Measurements from ENCODE around the gene MVB12B. TPM values are rescaled to one million over a fixed set of nuclear protein-coding genes. Genes with fewer than 3 reads are reported as not detected.

Gene MVB12B
- total RNA-seq, 2 donors from 2014 or later: 9.8 to 15.8 TPM

DNA sequence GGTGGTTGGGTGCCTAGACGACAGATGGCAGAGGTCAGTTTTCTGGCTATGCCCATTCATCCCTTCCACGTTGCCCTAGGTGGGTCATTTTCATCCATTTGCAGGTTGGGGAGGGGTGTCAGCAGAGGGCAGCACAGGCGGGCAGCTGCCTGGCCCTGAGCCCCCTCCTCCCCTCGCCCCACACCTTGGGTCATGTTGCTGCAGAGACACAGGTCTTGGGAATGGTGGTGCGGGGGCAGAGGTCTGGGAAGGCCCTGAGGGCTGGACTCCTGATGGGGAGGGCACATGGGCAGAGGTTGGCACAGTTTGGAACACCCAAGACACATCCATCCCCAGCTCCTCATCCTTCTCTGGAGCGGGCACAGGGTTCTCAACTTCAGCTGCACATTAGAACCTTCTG is 183.9 kb downstream of the MVB12B start:
- Histone ChIP-seq H3K4me3 (no peak overlapping the region), H3K4me1 (no peaks in the 10 kb centered on the region), H3K27me3 (peaks cover 21% of the 10 kb centered on the region), H3K27ac (no peak overlapping the region), H3K9ac (ENCODE audit: low read depth in 2 of 2, low read length in 2 of 2) (no peak overlapping the region), H3K9me3 (no peaks in the 10 kb centered on the region), H3K36me3 (no peaks in the 10 kb centered on the region)
- no peak for DNase-seq
- intact Hi-C loops (cut with DNase I): no loop called here
- TF ChIP-seq, protein P1, sequence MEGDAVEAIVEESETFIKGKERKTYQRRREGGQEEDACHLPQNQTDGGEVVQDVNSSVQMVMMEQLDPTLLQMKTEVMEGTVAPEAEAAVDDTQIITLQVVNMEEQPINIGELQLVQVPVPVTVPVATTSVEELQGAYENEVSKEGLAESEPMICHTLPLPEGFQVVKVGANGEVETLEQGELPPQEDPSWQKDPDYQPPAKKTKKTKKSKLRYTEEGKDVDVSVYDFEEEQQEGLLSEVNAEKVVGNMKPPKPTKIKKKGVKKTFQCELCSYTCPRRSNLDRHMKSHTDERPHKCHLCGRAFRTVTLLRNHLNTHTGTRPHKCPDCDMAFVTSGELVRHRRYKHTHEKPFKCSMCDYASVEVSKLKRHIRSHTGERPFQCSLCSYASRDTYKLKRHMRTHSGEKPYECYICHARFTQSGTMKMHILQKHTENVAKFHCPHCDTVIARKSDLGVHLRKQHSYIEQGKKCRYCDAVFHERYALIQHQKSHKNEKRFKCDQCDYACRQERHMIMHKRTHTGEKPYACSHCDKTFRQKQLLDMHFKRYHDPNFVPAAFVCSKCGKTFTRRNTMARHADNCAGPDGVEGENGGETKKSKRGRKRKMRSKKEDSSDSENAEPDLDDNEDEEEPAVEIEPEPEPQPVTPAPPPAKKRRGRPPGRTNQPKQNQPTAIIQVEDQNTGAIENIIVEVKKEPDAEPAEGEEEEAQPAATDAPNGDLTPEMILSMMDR (IDR thresholded peaks at IDR 0.05): no peak

- TF ChIP-seq, protein P1 (IDR thresholded peaks at IDR 0.05): no peak
- H3K36me3 ChIP-seq: no peaks in the 10 kb centered on the region
- no peak overlapping the region for H3K4me3 ChIP-seq
- H3K27ac ChIP-seq: no peak overlapping the region
- H3K9me3 ChIP-seq: no peaks in the 10 kb centered on the region
- intact Hi-C loops (cut with DNase I): no loop called here
- no peak for DNase-seq
- no peaks in the 10 kb centered on the region for H3K4me1 ChIP-seq
- peaks cover 24% of the 10 kb centered on the region for H3K27me3 ChIP-seq
- no peak overlapping the region for H3K9ac ChIP-seq (ENCODE audit: low read depth in 2 of 2, low read length in 2 of 2)
These were observed 184.8 kb downstream of the MVB12B start for GRCh38 chr9:126511411-126511810.

- DNase-seq: no peak
- TF ChIP-seq, protein P1 (IDR thresholded peaks at IDR 0.05): no peak
- H3K9ac ChIP-seq (ENCODE audit: low read depth in 2 of 2, low read length in 2 of 2): no peak overlapping the region
- intact Hi-C loops (cut with DNase I): no loop called here
- H3K27me3 ChIP-seq: peaks cover 43% of the 10 kb centered on the region
- H3K9me3 ChIP-seq: no peaks in the 10 kb centered on the region
- H3K36me3 ChIP-seq: no peaks in the 10 kb centered on the region
- H3K4me3 ChIP-seq: no peak overlapping the region
- no peaks in the 10 kb centered on the region for H3K4me1 ChIP-seq
- no peak overlapping the region for H3K27ac ChIP-seq
These were observed 186.8 kb downstream of the MVB12B start for GRCh38 chr9:126513159-126514036.

- intact Hi-C loops (cut with DNase I): no loop called here
- Histone ChIP-seq H3K4me1 (no peaks in the 10 kb centered on the region), H3K4me3 (no peak overlapping the region), H3K9me3 (no peaks in the 10 kb centered on the region), H3K36me3 (no peaks in the 10 kb centered on the region), H3K27ac (no peak overlapping the region), H3K27me3 (peaks cover 49% of the 10 kb centered on the region), H3K9ac (ENCODE audit: low read depth in 2 of 2, low read length in 2 of 2) (no peak overlapping the region)
- TF ChIP-seq, protein P1 (IDR thresholded peaks at IDR 0.05): peak; percentile 39
- peak; percentile 70 for DNase-seq
These were observed 187.6 kb downstream of the MVB12B start for GRCh38 chr9:126514037-126514821.

DNA sequence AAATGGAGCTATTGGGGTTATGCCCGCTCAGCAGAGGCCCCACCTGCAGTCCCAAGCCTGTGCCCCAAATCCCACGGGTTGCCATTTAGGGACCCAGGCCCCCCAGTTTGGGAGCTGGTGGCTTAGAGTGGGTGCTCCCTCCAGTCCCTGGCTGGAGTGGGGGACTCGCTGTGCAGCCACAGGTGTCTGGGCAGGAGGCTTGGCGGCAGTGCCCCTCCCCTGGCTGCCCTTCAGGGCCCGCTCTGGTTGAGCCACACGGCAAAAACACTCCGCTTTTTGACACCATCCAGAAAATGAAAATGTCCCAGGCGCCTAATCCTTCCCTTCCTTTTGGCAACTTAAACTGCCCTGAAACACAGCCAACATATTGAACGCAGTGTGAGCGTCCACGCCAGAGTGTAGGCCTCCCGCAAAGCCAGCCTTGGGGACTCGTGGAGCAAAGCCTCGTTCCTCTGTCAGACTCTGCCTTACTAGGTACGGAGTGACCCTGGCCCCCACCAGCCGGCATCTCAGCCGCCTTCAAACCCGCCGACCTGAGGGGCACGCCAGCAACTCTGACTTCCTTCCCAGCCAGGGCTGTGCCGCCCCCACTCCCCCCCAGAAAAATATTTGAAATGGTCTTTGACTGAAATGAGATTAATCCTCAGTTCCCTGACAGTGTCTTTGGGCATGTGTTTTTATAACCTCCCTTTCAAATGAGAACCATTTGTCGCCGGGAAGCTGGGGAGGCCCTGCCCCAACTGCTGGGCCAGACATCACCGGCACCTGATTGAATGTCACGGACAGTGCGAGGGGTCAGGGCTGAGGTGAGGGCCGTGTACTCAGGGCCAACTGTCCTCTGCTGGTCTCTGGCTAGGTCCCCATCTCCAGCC is 188.6 kb downstream of the MVB12B start:
- intact Hi-C loops (cut with DNase I): no loop called here
- Histone ChIP-seq H3K9ac (ENCODE audit: low read depth in 2 of 2, low read length in 2 of 2) (no peak overlapping the region), H3K4me1 (no peaks in the 10 kb centered on the region), H3K9me3 (no peaks in the 10 kb centered on the region), H3K27ac (no peak overlapping the region), H3K36me3 (no peaks in the 10 kb centered on the region), H3K4me3 (no peak overlapping the region), H3K27me3 (peaks cover 49% of the 10 kb centered on the region)
- TF ChIP-seq, protein P1 (IDR thresholded peaks at IDR 0.05): no peak
- no peak for DNase-seq
